K562 (cell line): Measurements from ENCODE around the gene MYOZ1. TPM values are rescaled to one million over a fixed set of nuclear protein-coding genes. Genes with fewer than 3 reads are reported as not detected.

Experiments
- ARID3B ChIP-seq: fragments of 250-450 bp; sonication (Bioruptor Pico); IDR thresholded peaks from 2 replicates; pipeline ENCODE4 v1.4.0; 2020; ENCODE audit warnings: borderline replicate concordance
- ELF1 ChIP-seq: fragments of 200-800 bp; sonication (Bioruptor generic); IDR thresholded peaks from 2 replicates; pipeline ENCODE4 v1.6.1; 2016; ENCODE audit warnings: missing genetic modification characterization, missing compliant biosample characterization
- FOS ChIP-seq: IDR thresholded peaks from 3 replicates; pipeline ENCODE4 v1.6.1; 2011; ENCODE audit not compliant: insufficient read length; ENCODE audit errors: extremely low read depth
- MGA ChIP-seq: fragments of 450-650 bp; IDR thresholded peaks from 2 replicates; pipeline ENCODE4 v1.6.1; 2016; ENCODE audit warnings: mild to moderate bottlenecking, moderate library complexity
- NFIC ChIP-seq: fragments of 450-650 bp; IDR thresholded peaks from 2 replicates; pipeline ENCODE4 v1.6.1; 2017; ENCODE audit warnings: mild to moderate bottlenecking, inconsistent platforms
- NR1H2 ChIP-seq: sonication (generic); formaldehyde crosslinking; IDR thresholded peaks from 2 replicates; pipeline ENCODE4 v1.4.0; 2020; ENCODE audit warnings: mild to moderate bottlenecking, missing genetic modification reagents
- NRF1 ChIP-seq, 2 experiments: fragments of 450-650 bp; IDR thresholded peaks in 1 of 2; conservative IDR thresholded peaks in 1 of 2; 2 replicates each; pipeline ENCODE4 v1.6.1; 2014; ENCODE audit warnings: mild to moderate bottlenecking in 2 of 2
- PKNOX1 ChIP-seq: fragments of 450-650 bp; IDR thresholded peaks from 2 replicates; pipeline ENCODE4 v1.6.1; 2016
- POLR3A ChIP-seq: IDR thresholded peaks from 2 replicates; pipeline ENCODE4 v1.6.1; 2011; ENCODE audit warnings: borderline replicate concordance, mild to moderate bottlenecking, moderate library complexity; ENCODE audit not compliant: insufficient read length, insufficient read depth; ENCODE audit errors: extremely low read depth
- RFX5 ChIP-seq: IDR thresholded peaks from 2 replicates; pipeline ENCODE4 v1.6.1; 2011; ENCODE audit warnings: low read depth, mild to moderate bottlenecking, improper control_type of control experiment, low read length
- SOX6 ChIP-seq: fragments of 450-650 bp; IDR thresholded peaks from 2 replicates; pipeline ENCODE4 v1.6.1; 2014; ENCODE audit warnings: mild to moderate bottlenecking
- ZNF224 ChIP-seq: sonication (generic); formaldehyde crosslinking; IDR thresholded peaks from 2 replicates; pipeline ENCODE4 v1.8.0; 2022; ENCODE audit warnings: mild to moderate bottlenecking, missing genetic modification reagents
- ZNF431 ChIP-seq: sonication (generic); formaldehyde crosslinking; IDR thresholded peaks from 2 replicates; pipeline ENCODE4 v1.8.0; 2022; ENCODE audit warnings: mild to moderate bottlenecking, missing genetic modification reagents
- polyA plus RNA-seq, 8 experiments: library from polyadenylated mRNA; depleted of rRNA in 4 of 8; stranded (reverse) in 5 of 8; unstranded in 3 of 8; fragments of >200 nt; fragmentation: Nextera tagmentation in 2 of 8; fragmentation: Illumina TruSeq in 1 of 8; extraction: Ambion mirVana in 2 of 8; extraction: Trizol in 1 of 8; gene quantifications; 2 replicates each; pipeline versions ENCODE4 v1.2.1 to v1.2.3, GENCODE V29; 2011 to 2014; ENCODE audit warnings: inconsistent platforms in 1 of 8, missing spikeins in 1 of 8
- total RNA-seq, 7 experiments: library from RNA; depleted of rRNA in 6 of 7; stranded (reverse); fragments of >200 nt in 6 of 7; fragmentation: Illumina TruSeq in 2 of 7; extraction: Trizol in 2 of 7; gene quantifications; 2 replicates each; pipeline versions ENCODE4 v1.2.1 to v1.2.3, GENCODE V29; 2011 to 2021; ENCODE audit warnings: low replicate concordance in 1 of 7

MYOZ1 gene
- total and polyA plus RNA-seq, 9 of the 15 experiments (the other 6 are each of a cell fraction or from before 2014, with no cell fraction given) = 0.03 to 0.18 (median 0.07) TPM; not detected in 5

GRCh38 chr10:73625884-73626752 is 15.2 kb downstream of the MYOZ1 start (continued):
- TF ChIP-seq PKNOX1 (no peak; the same call in 1 of the 2 replicates), MGA (peak; percentile 76), NRF1 (conservative IDR thresholded peaks at IDR 0.05 in 1 of 2, IDR thresholded peaks at IDR 0.05 in 1 of 2) (peak; percentile 64 to 70), RFX5 (no peak), FOS (no peak), NFIC (peak; percentile 78), POLR3A (no peak), SOX6 (no peak), ARID3B (no peak), NR1H2 (CRISPR knock-in tag) (0 out of 2 replicates have a peak, but pooled peaks have one; percentile 16), ZNF224 (no peak), ZNF431 (CRISPR knock-in tag) (no peak), ELF1 (tag) (0 out of 2 replicates have a peak, but pooled peaks have one; percentile 36)
